Peyer's patch (tissue), 4 donors: ENCODE results near the gene SLC15A1. TPM values are rescaled to one million over a fixed set of nuclear protein-coding genes. Genes with fewer than 3 reads are reported as not detected.

ENCODE experiments used
- DNase-seq, 3 donors: peaks; one replicate each; pipeline ENCODE4 v3.0.0-alpha.2; 2017 to 2019
- H3K27ac ChIP-seq, 4 donors: fragments of 200-600 bp; sonication (generic); one replicate each; pipeline ENCODE4 v1.5.1; 2016 to 2019
- H3K27me3 ChIP-seq, 2 donors: fragments of 200-600 bp; sonication (generic); one replicate each; pipeline ENCODE4 v1.5.1; 2019
- H3K36me3 ChIP-seq, 3 donors: fragments of 200-600 bp; sonication (generic); one replicate each; pipeline ENCODE4 v1.5.1; 2016 to 2019
- H3K4me1 ChIP-seq, 4 donors: fragments of 200-600 bp; sonication (generic); one replicate each; pipeline ENCODE4 v1.5.1; 2016 to 2019
- H3K4me3 ChIP-seq, 4 donors: fragments of 200-600 bp; sonication (generic); 1 replicate in 3 of 4; 2 replicates in 1 of 4; pipeline ENCODE4 v1.5.1; 2016 to 2019; ENCODE audit warnings: mild to moderate bottlenecking in 1 of 4
- H3K9me3 ChIP-seq, 4 donors: fragments of 200-600 bp; sonication (generic); one replicate each; pipeline ENCODE4 v1.5.1; 2016 to 2019; ENCODE audit warnings: mild to moderate bottlenecking in 1 of 4
- POLR2A ChIP-seq, 2 donors: fragments of 450-650 bp; IDR thresholded peaks; one replicate each; pipeline ENCODE4 v1.5.1; 2017; ENCODE audit warnings: antibody characterized with exemption in 2 of 2, mild to moderate bottlenecking in 2 of 2, moderate library complexity in 2 of 2
- total RNA-seq, 4 donors: library from RNA; depleted of rRNA; stranded (reverse); fragments of >200 nt; gene quantifications; one replicate each; pipeline ENCODE4 v1.1.0, GENCODE V29; 2016
- TF ChIP-seq, protein P1 (sequence below), 6 experiments: fragments of 450-650 bp in 4 of 6; fragments of 200-600 bp in 2 of 6; sonication (generic) in 1 of 6; IDR thresholded peaks; one replicate each; pipeline ENCODE4 v1.5.1; 2017 to 2019; ENCODE audit warnings: antibody characterized with exemption in 6 of 6, mild to moderate bottlenecking in 3 of 6, moderate library complexity in 1 of 6

Gene SLC15A1
- total RNA-seq, 4 donors from 2014 or later = 4.1 to 732 (median 555) TPM

DNA sequence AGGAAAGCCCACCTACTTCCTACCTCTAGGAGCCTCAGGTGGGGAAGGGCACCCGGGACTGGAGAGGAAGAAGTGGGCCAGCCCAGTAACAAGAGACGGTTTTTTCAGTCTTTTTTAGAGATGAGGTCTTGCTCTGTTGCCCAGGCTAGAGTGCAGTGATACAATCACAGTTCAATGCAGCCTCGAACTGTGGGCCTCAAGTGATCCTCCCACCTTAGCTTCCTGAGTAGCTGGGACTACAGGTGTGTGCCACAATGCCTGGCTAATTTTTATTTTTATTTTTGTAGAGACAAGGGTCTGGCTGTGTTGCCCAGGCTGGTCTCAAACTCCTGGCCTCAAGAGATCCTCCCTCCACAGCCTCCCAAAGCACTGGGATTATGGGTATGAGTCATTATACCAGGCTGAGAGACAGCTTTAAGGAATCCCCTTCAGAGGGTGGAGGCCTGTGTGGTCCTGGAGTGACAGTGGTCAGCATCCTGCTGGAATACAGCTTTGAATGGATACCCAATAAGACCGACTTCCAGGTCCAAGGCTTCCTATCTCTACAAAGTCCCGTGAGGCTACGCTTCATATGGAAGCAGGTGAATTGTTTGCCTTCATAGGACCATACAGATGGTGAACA, 63.0 kb downstream of the SLC15A1 start:
- Histone ChIP-seq H3K27me3 (no peaks in the 10 kb centered on the region), H3K36me3 (peaks cover 0 to 8% (median 0%) of the 10 kb centered on the region in 3 donors), H3K4me1 (no peaks in the 10 kb centered on the region), H3K27ac (no peak overlapping the region), H3K9me3 (no peaks in the 10 kb centered on the region), H3K4me3 (no peak overlapping the region)
- TF ChIP-seq, protein P1, sequence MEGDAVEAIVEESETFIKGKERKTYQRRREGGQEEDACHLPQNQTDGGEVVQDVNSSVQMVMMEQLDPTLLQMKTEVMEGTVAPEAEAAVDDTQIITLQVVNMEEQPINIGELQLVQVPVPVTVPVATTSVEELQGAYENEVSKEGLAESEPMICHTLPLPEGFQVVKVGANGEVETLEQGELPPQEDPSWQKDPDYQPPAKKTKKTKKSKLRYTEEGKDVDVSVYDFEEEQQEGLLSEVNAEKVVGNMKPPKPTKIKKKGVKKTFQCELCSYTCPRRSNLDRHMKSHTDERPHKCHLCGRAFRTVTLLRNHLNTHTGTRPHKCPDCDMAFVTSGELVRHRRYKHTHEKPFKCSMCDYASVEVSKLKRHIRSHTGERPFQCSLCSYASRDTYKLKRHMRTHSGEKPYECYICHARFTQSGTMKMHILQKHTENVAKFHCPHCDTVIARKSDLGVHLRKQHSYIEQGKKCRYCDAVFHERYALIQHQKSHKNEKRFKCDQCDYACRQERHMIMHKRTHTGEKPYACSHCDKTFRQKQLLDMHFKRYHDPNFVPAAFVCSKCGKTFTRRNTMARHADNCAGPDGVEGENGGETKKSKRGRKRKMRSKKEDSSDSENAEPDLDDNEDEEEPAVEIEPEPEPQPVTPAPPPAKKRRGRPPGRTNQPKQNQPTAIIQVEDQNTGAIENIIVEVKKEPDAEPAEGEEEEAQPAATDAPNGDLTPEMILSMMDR (IDR thresholded peaks at IDR 0.05) = no peak
- TF ChIP-seq POLR2A (IDR thresholded peaks at IDR 0.05) = no peak
- DNase-seq = no peak

DNA sequence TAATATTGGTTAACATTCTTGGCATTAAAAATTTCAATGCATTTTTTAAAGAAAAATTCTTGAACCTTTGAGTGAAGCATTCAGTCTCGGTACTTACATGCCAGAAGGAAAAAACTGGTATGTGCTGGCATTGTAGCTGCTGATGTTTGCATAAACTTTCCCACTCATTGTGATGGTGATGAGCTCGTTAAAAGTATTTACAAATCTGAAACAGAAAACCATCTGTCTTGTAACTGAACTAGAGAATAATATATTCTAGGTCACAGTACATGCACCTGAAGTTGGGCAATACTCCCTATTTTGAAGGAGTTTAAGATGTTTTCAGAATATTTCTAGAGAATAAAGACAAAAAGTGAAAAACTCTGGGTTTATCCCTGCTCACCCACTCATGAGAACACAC, 64.1 kb downstream of the SLC15A1 start:
- H3K27ac ChIP-seq = no peak overlapping the region
- H3K4me3 ChIP-seq = no peak overlapping the region
- no peak for DNase-seq
- H3K4me1 ChIP-seq = no peaks in the 10 kb centered on the region
- no peaks in the 10 kb centered on the region for H3K9me3 ChIP-seq
- no peaks in the 10 kb centered on the region for H3K27me3 ChIP-seq
- H3K36me3 ChIP-seq = peaks cover 0 to 8% (median 0%) of the 10 kb centered on the region in 3 donors
- TF ChIP-seq POLR2A (IDR thresholded peaks at IDR 0.05) = no peak
- TF ChIP-seq, protein P1 (IDR thresholded peaks at IDR 0.05) = no peak

DNA sequence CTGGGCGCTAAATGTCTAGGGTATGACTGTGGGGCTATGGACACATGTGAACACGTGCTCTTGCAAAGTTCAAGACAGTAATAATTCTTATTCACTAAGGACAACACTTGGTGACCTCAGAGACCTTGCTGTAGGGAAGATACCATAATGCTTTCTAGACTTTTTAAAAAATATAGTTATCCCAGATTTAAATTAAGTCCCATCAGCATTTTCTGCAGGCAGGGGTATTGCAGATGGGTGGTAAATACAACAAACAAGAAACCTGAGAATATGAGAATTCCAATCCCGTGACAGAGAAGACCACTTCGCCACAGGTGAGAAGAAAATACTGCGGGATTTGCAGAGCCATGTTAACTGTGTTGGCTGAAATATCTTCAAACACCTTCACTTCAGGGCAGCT, 65.2 kb downstream of the SLC15A1 start:
- no peak overlapping the region for H3K27ac ChIP-seq
- no peak overlapping the region for H3K4me3 ChIP-seq
- no peaks in the 10 kb centered on the region for H3K9me3 ChIP-seq
- H3K36me3 ChIP-seq = peaks cover 0 to 8% (median 0%) of the 10 kb centered on the region in 3 donors
- no peaks in the 10 kb centered on the region for H3K4me1 ChIP-seq
- H3K27me3 ChIP-seq = no peaks in the 10 kb centered on the region
- DNase-seq = no peak
- TF ChIP-seq POLR2A (IDR thresholded peaks at IDR 0.05) = no peak
- TF ChIP-seq, protein P1 (IDR thresholded peaks at IDR 0.05) = no peak

DNA sequence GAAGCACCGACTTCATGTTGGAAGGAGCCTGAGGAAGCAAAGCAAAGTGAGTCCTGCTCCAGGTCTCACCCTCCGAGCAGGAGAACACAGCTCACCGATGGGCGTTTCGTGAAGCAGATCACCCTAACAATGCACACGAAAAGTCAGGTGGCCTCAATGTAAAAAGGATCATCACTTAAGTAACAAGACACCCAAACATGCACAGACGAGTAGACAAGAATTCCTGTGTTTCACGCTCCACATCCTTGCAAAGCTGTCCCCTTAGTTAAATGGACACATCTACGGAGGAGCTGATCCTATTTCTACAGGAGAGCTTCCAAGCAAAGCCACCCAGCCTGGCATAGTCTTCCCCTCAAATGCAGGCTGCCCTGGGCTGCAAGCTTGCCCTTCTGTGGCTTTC, 66.2 kb downstream of the SLC15A1 start:
- Histone ChIP-seq H3K4me1 (no peaks in the 10 kb centered on the region), H3K9me3 (no peaks in the 10 kb centered on the region), H3K27me3 (no peaks in the 10 kb centered on the region), H3K27ac (no peak overlapping the region), H3K4me3 (no peak overlapping the region), H3K36me3 (peaks cover 0 to 8% (median 0%) of the 10 kb centered on the region in 3 donors)
- no peak for DNase-seq
- TF ChIP-seq POLR2A (IDR thresholded peaks at IDR 0.05) = no peak
- TF ChIP-seq, protein P1 (IDR thresholded peaks at IDR 0.05) = no peak

DNA sequence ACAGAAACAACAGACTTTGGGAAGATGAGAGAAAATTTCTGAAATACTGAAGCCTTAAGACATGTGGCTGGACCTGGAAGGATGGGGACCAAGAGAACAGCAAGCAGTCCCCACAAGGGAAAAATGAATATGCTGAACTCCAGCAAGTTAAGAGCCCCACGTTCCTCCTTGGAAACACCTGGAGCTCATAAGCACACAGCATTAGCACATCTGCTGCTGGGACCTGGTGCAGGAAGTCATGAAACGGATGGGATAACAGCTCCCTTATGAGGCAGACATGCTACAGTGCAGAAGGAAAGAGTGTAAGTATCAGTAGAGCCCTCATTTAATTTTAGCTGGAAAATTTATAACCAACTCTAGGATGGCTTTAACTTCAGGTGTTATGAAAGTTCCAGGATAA, 67.3 kb downstream of the SLC15A1 start:
- no peak for DNase-seq
- no peak overlapping the region for H3K27ac ChIP-seq
- H3K9me3 ChIP-seq = no peaks in the 10 kb centered on the region
- TF ChIP-seq, protein P1 (IDR thresholded peaks at IDR 0.05) = no peak
- TF ChIP-seq POLR2A (IDR thresholded peaks at IDR 0.05) = no peak
- no peaks in the 10 kb centered on the region for H3K4me1 ChIP-seq
- no peak overlapping the region for H3K4me3 ChIP-seq
- no peaks in the 10 kb centered on the region for H3K27me3 ChIP-seq
- peaks cover 0 to 8% (median 0%) of the 10 kb centered on the region in 3 donors for H3K36me3 ChIP-seq
